ENCODE data around the gene STAG1.
"Not testable (repeated sequence)": the region's sequence is repeated elsewhere in the genome, so short reads cannot be mapped to it uniquely, and the experiment has no call there.

Gene STAG1

DNA sequence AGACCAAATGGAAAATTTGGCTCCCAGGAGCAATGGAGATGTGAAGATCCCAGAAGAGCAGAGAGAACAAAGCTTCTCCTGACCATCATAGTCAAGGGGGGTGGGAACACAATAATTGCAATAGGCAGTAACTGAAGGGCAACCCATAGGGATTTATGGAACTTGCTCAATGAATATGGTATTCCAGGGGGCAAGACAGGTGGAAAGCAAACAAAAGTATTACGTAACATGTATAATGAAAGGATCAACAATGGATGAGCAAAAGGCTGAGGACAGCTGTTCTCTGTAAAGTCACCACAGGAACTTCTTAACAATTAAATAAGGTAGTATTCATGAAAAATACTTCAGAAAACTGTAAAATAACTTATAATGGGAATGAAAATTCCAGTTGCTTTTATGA is 275.9 kb downstream of the STAG1 start:
- no peaks in the 10 kb centered on the region for H3K9me3 ChIP-seq (ENCODE audit: control insufficient read depth, insufficient read depth, low read length)
- no peaks in the 10 kb centered on the region for H3K36me3 ChIP-seq (ENCODE audit: control insufficient read depth, insufficient read depth, low read length)
- WGBS (ENCODE audit: insufficient coverage, insufficient read length) = no CpG with 5 or more reads among the region's 1 CpG
- H3K4me1 ChIP-seq (ENCODE audit: control insufficient read depth, insufficient read depth, low read length) = no peaks in the 10 kb centered on the region
- H3K27me3 ChIP-seq (ENCODE audit: control insufficient read depth, insufficient read depth, low read length) = no peaks in the 10 kb centered on the region
- no peak for DNase-seq (ENCODE audit: low read depth, low spot score)
- H3K27ac ChIP-seq (ENCODE audit: low read length) = no peak overlapping the region
- H3K4me3 ChIP-seq (ENCODE audit: low read length) = no peak overlapping the region

DNA sequence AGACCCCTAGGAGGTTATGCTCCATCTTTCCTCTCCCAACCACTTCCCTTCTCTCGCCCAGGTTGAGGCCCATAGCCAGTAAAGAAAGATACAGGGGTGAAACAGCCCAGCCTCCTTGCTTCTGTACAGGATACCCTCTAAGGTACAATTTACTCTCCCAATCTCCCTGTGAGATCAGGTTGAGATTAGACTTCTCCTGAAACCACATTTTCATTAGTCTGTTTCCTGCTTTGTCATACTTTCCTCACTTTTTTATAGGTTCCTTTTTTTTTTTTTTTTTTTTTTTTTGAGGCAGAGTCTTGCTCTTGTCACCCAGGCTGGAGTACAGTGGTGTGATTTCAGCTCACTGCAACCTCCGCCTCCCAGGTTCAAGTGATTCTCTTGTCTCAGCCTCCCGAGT is 277.3 kb downstream of the STAG1 start:
- not testable (repeated sequence) for H3K27ac ChIP-seq (ENCODE audit: low read length); H3K4me1 ChIP-seq (ENCODE audit: control insufficient read depth, insufficient read depth, low read length); H3K9me3 ChIP-seq (ENCODE audit: control insufficient read depth, insufficient read depth, low read length); H3K27me3 ChIP-seq (ENCODE audit: control insufficient read depth, insufficient read depth, low read length); DNase-seq (ENCODE audit: low read depth, low spot score); H3K4me3 ChIP-seq (ENCODE audit: low read length); H3K36me3 ChIP-seq (ENCODE audit: control insufficient read depth, insufficient read depth, low read length)
- no CpG with 5 or more reads among the region's 3 CpGs for WGBS (ENCODE audit: insufficient coverage, insufficient read length)

- Histone ChIP-seq H3K4me1 (ENCODE audit: control insufficient read depth, insufficient read depth, low read length) (no peaks in the 10 kb centered on the region), H3K36me3 (ENCODE audit: control insufficient read depth, insufficient read depth, low read length) (no peaks in the 10 kb centered on the region)
These were observed 278.4 kb downstream of the STAG1 start for GRCh38 chr3:136473716-136474326.

GRCh38 chr3:136465296-136465695 is 286.9 kb downstream of the STAG1 start:
- Histone ChIP-seq H3K9me3 (ENCODE audit: control insufficient read depth, insufficient read depth, low read length) (no peaks in the 10 kb centered on the region), H3K27me3 (ENCODE audit: control insufficient read depth, insufficient read depth, low read length) (no peaks in the 10 kb centered on the region), H3K36me3 (ENCODE audit: control insufficient read depth, insufficient read depth, low read length) (no peaks in the 10 kb centered on the region), H3K27ac (ENCODE audit: low read length) (no peak overlapping the region), H3K4me1 (ENCODE audit: control insufficient read depth, insufficient read depth, low read length) (no peaks in the 10 kb centered on the region), H3K4me3 (ENCODE audit: low read length) (no peak overlapping the region)
- no peak for DNase-seq (ENCODE audit: low read depth, low spot score)
- WGBS (ENCODE audit: insufficient coverage, insufficient read length) = no CpG with 5 or more reads among the region's 5 CpGs

More at GRCh38 chr3:136473716-136474326, 278.4 kb downstream of the STAG1 start:
- Histone ChIP-seq H3K9me3 (ENCODE audit: control insufficient read depth, insufficient read depth, low read length) (no peaks in the 10 kb centered on the region), H3K27me3 (ENCODE audit: control insufficient read depth, insufficient read depth, low read length) (no peaks in the 10 kb centered on the region), H3K27ac (ENCODE audit: low read length) (no peak overlapping the region), H3K4me3 (ENCODE audit: low read length) (no peak overlapping the region)
- WGBS (ENCODE audit: insufficient coverage, insufficient read length) = no CpG with 5 or more reads among the region's 3 CpGs
- no peak for DNase-seq (ENCODE audit: low read depth, low spot score)

DNA sequence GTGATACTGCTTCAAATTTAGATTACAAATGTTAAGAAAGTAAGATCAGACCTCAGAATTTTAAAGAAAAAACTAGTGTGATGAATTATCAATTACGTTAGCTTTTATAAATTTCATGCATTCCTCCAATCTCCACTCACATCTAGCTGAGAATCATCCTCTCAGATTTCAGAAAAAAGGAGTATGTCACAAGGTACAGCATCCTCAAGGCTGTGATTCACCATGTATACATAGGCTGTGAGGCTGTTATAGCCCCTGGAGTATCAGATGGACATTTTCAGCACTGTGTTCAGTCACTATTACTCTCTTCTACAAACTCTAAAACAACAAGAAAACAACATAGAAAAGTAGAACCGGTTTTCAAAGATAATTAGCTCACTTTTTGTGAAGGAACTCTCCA is 287.7 kb downstream of the STAG1 start:
- no peak for DNase-seq (ENCODE audit: low read depth, low spot score)
- Histone ChIP-seq H3K4me3 (ENCODE audit: low read length) (no peak overlapping the region), H3K4me1 (ENCODE audit: control insufficient read depth, insufficient read depth, low read length) (no peaks in the 10 kb centered on the region), H3K27ac (ENCODE audit: low read length) (no peak overlapping the region), H3K9me3 (ENCODE audit: control insufficient read depth, insufficient read depth, low read length) (no peaks in the 10 kb centered on the region), H3K36me3 (ENCODE audit: control insufficient read depth, insufficient read depth, low read length) (no peaks in the 10 kb centered on the region), H3K27me3 (ENCODE audit: control insufficient read depth, insufficient read depth, low read length) (no peaks in the 10 kb centered on the region)
- no CpG with 5 or more reads among the region's 2 CpGs for WGBS (ENCODE audit: insufficient coverage, insufficient read length)

DNA sequence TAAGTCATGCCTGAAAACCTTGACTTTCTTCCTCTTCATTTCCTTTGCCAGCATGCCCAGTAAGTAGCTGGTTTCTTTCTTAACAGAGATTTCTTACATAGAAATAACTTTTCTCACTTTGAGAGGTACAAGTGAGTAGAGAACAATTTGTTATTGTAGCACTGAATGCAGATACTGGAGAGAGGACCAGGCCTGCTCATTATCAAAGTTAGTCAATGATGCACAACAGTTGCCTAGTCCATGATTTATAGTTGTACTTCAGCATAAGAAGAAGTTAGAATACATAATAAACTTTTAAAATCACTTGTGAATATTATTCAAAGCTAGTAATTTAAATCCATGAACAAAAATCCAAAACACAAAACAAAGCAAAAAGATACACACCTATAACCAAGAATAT is 289.0 kb downstream of the STAG1 start:
- no peak overlapping the region for H3K27ac ChIP-seq (ENCODE audit: low read length)
- no peaks in the 10 kb centered on the region for H3K36me3 ChIP-seq (ENCODE audit: control insufficient read depth, insufficient read depth, low read length)
- H3K9me3 ChIP-seq (ENCODE audit: control insufficient read depth, insufficient read depth, low read length) = no peaks in the 10 kb centered on the region
- no peaks in the 10 kb centered on the region for H3K4me1 ChIP-seq (ENCODE audit: control insufficient read depth, insufficient read depth, low read length)
- no peaks in the 10 kb centered on the region for H3K27me3 ChIP-seq (ENCODE audit: control insufficient read depth, insufficient read depth, low read length)
- no peak overlapping the region for H3K4me3 ChIP-seq (ENCODE audit: low read length)
- no peak for DNase-seq (ENCODE audit: low read depth, low spot score)

DNA sequence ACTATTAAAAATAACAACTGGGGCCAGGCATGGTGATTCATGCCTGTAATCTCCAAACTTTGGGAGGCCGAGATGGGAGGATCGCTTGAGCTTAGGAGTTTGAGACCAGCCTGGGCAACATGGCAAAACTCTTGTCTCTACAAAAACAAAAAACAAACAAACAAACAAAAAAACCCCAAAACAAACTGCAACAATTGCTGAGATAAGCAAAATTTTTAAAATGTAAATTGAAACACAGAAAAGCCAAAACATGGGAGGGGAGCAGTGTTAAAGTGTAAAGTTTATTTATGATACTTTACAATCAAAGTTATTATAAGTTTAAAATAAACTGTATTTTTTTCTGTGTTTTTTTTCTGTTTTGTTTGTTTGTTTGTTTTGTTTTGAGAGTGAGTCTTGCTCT is 294.4 kb downstream of the STAG1 start:
- WGBS (ENCODE audit: insufficient coverage, insufficient read length) = no CpG with 5 or more reads among the region's 2 CpGs
- Histone ChIP-seq H3K4me3 (ENCODE audit: low read length) (no peak overlapping the region), H3K27me3 (ENCODE audit: control insufficient read depth, insufficient read depth, low read length) (no peaks in the 10 kb centered on the region), H3K27ac (ENCODE audit: low read length) (no peak overlapping the region), H3K9me3 (ENCODE audit: control insufficient read depth, insufficient read depth, low read length) (peaks cover 2% of the 10 kb centered on the region), H3K36me3 (ENCODE audit: control insufficient read depth, insufficient read depth, low read length) (no peaks in the 10 kb centered on the region), H3K4me1 (ENCODE audit: control insufficient read depth, insufficient read depth, low read length) (no peaks in the 10 kb centered on the region)
- DNase-seq (ENCODE audit: low read depth, low spot score) = no peak

GRCh38 chr3:136456196-136456595 is 296.0 kb downstream of the STAG1 start:
- Histone ChIP-seq H3K4me3 (ENCODE audit: low read length) (no peak overlapping the region), H3K9me3 (ENCODE audit: control insufficient read depth, insufficient read depth, low read length) (peaks cover 2% of the 10 kb centered on the region), H3K27ac (ENCODE audit: low read length) (no peak overlapping the region), H3K36me3 (ENCODE audit: control insufficient read depth, insufficient read depth, low read length) (no peaks in the 10 kb centered on the region), H3K27me3 (ENCODE audit: control insufficient read depth, insufficient read depth, low read length) (no peaks in the 10 kb centered on the region), H3K4me1 (ENCODE audit: control insufficient read depth, insufficient read depth, low read length) (no peaks in the 10 kb centered on the region)
- DNase-seq (ENCODE audit: low read depth, low spot score) = no peak
- no CpG with 5 or more reads among the region's 2 CpGs for WGBS (ENCODE audit: insufficient coverage, insufficient read length)

GRCh38 chr3:136444581-136444980 is 307.6 kb downstream of the STAG1 start:
- no peak for DNase-seq (ENCODE audit: low read depth, low spot score)
- Histone ChIP-seq H3K9me3 (ENCODE audit: control insufficient read depth, insufficient read depth, low read length) (no peaks in the 10 kb centered on the region), H3K36me3 (ENCODE audit: control insufficient read depth, insufficient read depth, low read length) (no peaks in the 10 kb centered on the region), H3K27me3 (ENCODE audit: control insufficient read depth, insufficient read depth, low read length) (no peaks in the 10 kb centered on the region), H3K4me3 (ENCODE audit: low read length) (no peak overlapping the region), H3K4me1 (ENCODE audit: control insufficient read depth, insufficient read depth, low read length) (no peaks in the 10 kb centered on the region), H3K27ac (ENCODE audit: low read length) (no peak overlapping the region)
- WGBS (ENCODE audit: insufficient coverage, insufficient read length) = no CpG with 5 or more reads among the region's 3 CpGs

DNA sequence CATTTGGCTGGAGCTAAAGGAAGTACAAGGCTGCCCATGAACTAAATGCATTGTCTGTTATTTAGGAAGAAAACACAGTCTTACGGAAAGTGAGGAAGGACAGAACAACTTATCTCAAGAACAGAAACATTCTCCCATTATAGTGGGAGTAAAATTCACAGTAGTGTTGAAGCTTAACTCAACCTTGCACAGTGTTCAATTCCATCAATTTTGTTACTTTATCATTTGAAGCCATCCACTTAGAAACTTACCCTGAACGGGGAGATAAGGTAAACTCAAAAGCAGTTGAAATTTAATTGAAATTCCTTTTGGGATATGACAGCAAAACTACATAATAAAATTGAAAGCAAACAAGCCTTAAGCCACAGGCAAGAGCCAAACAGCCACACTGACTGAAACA is 315.1 kb downstream of the STAG1 start:
- Histone ChIP-seq H3K27ac (ENCODE audit: low read length) (no peak overlapping the region), H3K4me3 (ENCODE audit: low read length) (no peak overlapping the region)
- WGBS (ENCODE audit: insufficient coverage, insufficient read length) = no CpG with 5 or more reads among the region's 2 CpGs

GRCh38 chr3:136434429-136434828 is 317.7 kb downstream of the STAG1 start:
- no peak for DNase-seq (ENCODE audit: low read depth, low spot score)
- Histone ChIP-seq H3K36me3 (ENCODE audit: control insufficient read depth, insufficient read depth, low read length) (no peaks in the 10 kb centered on the region), H3K4me3 (ENCODE audit: low read length) (no peak overlapping the region), H3K9me3 (ENCODE audit: control insufficient read depth, insufficient read depth, low read length) (no peaks in the 10 kb centered on the region), H3K4me1 (ENCODE audit: control insufficient read depth, insufficient read depth, low read length) (no peaks in the 10 kb centered on the region), H3K27ac (ENCODE audit: low read length) (no peak overlapping the region), H3K27me3 (ENCODE audit: control insufficient read depth, insufficient read depth, low read length) (no peaks in the 10 kb centered on the region)
- no CpG with 5 or more reads among the region's 2 CpGs for WGBS (ENCODE audit: insufficient coverage, insufficient read length)

More for the DNA sequence above, 315.1 kb downstream of the STAG1 start:
- Histone ChIP-seq H3K9me3 (ENCODE audit: control insufficient read depth, insufficient read depth, low read length) (no peaks in the 10 kb centered on the region), H3K36me3 (ENCODE audit: control insufficient read depth, insufficient read depth, low read length) (no peaks in the 10 kb centered on the region), H3K27me3 (ENCODE audit: control insufficient read depth, insufficient read depth, low read length) (no peaks in the 10 kb centered on the region), H3K4me1 (ENCODE audit: control insufficient read depth, insufficient read depth, low read length) (no peaks in the 10 kb centered on the region)
- no peak for DNase-seq (ENCODE audit: low read depth, low spot score)

Data from iPS DF 6.9 (cell line).